ENCODE measurements around the gene CALHM5. TPM values are rescaled to one million over a fixed set of nuclear protein-coding genes. Genes with fewer than 3 reads are reported as not detected.

The CALHM5 gene
- total RNA-seq, 2 donors from 2014 or later, result 0.32 to 1.8 TPM

GRCh38 chr6:116533233-116533957, 22.0 kb downstream of the CALHM5 start:
- DNase-seq (ENCODE audit: low spot score), result no peak
- no peak overlapping the region for H3K27ac ChIP-seq
- no peaks in the 10 kb centered on the region for H3K36me3 ChIP-seq
- 75% methylated on average over 9 of the region's 9 CpGs for WGBS
- H3K27me3 ChIP-seq (replicated peaks; ENCODE audit: insufficient read depth), result no peaks in the 10 kb centered on the region
- H3K4me1 ChIP-seq (replicated peaks), result no peaks in the 10 kb centered on the region
- H3K9me3 ChIP-seq, result no peaks in the 10 kb centered on the region
- no peak for TF ChIP-seq POLR2A (IDR thresholded peaks at IDR 0.05)
- TF ChIP-seq, protein P1, sequence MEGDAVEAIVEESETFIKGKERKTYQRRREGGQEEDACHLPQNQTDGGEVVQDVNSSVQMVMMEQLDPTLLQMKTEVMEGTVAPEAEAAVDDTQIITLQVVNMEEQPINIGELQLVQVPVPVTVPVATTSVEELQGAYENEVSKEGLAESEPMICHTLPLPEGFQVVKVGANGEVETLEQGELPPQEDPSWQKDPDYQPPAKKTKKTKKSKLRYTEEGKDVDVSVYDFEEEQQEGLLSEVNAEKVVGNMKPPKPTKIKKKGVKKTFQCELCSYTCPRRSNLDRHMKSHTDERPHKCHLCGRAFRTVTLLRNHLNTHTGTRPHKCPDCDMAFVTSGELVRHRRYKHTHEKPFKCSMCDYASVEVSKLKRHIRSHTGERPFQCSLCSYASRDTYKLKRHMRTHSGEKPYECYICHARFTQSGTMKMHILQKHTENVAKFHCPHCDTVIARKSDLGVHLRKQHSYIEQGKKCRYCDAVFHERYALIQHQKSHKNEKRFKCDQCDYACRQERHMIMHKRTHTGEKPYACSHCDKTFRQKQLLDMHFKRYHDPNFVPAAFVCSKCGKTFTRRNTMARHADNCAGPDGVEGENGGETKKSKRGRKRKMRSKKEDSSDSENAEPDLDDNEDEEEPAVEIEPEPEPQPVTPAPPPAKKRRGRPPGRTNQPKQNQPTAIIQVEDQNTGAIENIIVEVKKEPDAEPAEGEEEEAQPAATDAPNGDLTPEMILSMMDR (IDR thresholded peaks at IDR 0.05), result no peak
- TF ChIP-seq POLR2AphosphoS5 (IDR thresholded peaks at IDR 0.05), result no peak
- no peak overlapping the region for H3K4me3 ChIP-seq
- intact Hi-C loops (cut with DNase I), result loop anchor here (10.0 kb wide), 1 partner anchor 249 kb away; no protein-coding TSS in a partner anchor

GRCh38 chr6:116535109-116535508, 23.7 kb downstream of the CALHM5 start:
- DNase-seq (ENCODE audit: low spot score), result no peak
- H3K9me3 ChIP-seq, result no peaks in the 10 kb centered on the region
- H3K36me3 ChIP-seq, result no peaks in the 10 kb centered on the region
- H3K4me3 ChIP-seq, result no peak overlapping the region
- no peaks in the 10 kb centered on the region for H3K4me1 ChIP-seq (replicated peaks)
- TF ChIP-seq POLR2A (IDR thresholded peaks at IDR 0.05) (no peak), POLR2AphosphoS5 (IDR thresholded peaks at IDR 0.05) (no peak)
- TF ChIP-seq, protein P1 (IDR thresholded peaks at IDR 0.05), result no peak
- intact Hi-C loops (cut with DNase I), result loop anchor here (10.0 kb wide), 1 partner anchor 250 kb away; no protein-coding TSS in a partner anchor
- H3K27ac ChIP-seq, result no peak overlapping the region
- H3K27me3 ChIP-seq (replicated peaks; ENCODE audit: insufficient read depth), result no peaks in the 10 kb centered on the region

- 18% methylated on average over 4 of the region's 4 CpGs for WGBS
- Histone ChIP-seq H3K36me3 (no peaks in the 10 kb centered on the region), H3K4me3 (no peak overlapping the region), H3K9me3 (no peaks in the 10 kb centered on the region), H3K4me1 (replicated peaks) (no peaks in the 10 kb centered on the region), H3K27ac (no peak overlapping the region), H3K27me3 (replicated peaks; ENCODE audit: insufficient read depth) (no peaks in the 10 kb centered on the region)
- intact Hi-C loops (cut with DNase I), result loop anchor here (2.0 to 10.0 kb wide), 2 partner anchors 25 to 251 kb away; no protein-coding TSS in a partner anchor
- DNase-seq (ENCODE audit: low spot score), result peak; percentile 33
- TF ChIP-seq POLR2AphosphoS5 (IDR thresholded peaks at IDR 0.05), result peak; percentile 14
- TF ChIP-seq, protein P1 (IDR thresholded peaks at IDR 0.05), result peak; percentile 65 to 77 (median 66)
- no peak for TF ChIP-seq POLR2A (IDR thresholded peaks at IDR 0.05)
Observed at GRCh38 chr6:116536216-116536621, 24.8 kb downstream of the CALHM5 start.

- intact Hi-C loops (cut with DNase I), result no loop called here
- Histone ChIP-seq H3K9me3 (no peaks in the 10 kb centered on the region), H3K4me3 (no peak overlapping the region), H3K4me1 (replicated peaks) (no peaks in the 10 kb centered on the region), H3K27me3 (replicated peaks; ENCODE audit: insufficient read depth) (no peaks in the 10 kb centered on the region), H3K27ac (no peak overlapping the region), H3K36me3 (no peaks in the 10 kb centered on the region)
- no peak for TF ChIP-seq POLR2AphosphoS5 (IDR thresholded peaks at IDR 0.05)
- TF ChIP-seq POLR2A (IDR thresholded peaks at IDR 0.05), result no peak
- TF ChIP-seq, protein P1 (IDR thresholded peaks at IDR 0.05), result no peak
- DNase-seq (ENCODE audit: low spot score), result no peak
Observed at GRCh38 chr6:116542426-116542825, 31.0 kb downstream of the CALHM5 start.

- intact Hi-C loops (cut with DNase I), result no loop called here
- Histone ChIP-seq H3K27ac (no peak overlapping the region), H3K27me3 (replicated peaks; ENCODE audit: insufficient read depth) (no peaks in the 10 kb centered on the region), H3K4me1 (replicated peaks) (no peaks in the 10 kb centered on the region), H3K9me3 (no peaks in the 10 kb centered on the region), H3K36me3 (no peaks in the 10 kb centered on the region), H3K4me3 (no peak overlapping the region)
- no peak for DNase-seq (ENCODE audit: low spot score)
- no peak for TF ChIP-seq POLR2A (IDR thresholded peaks at IDR 0.05)
Observed at GRCh38 chr6:116543149-116543548, 31.7 kb downstream of the CALHM5 start.
